Fibroblast of pulmonary artery (primary cell): Measurements from ENCODE around the gene TTR.

ENCODE experiments used
- DNase-seq: peaks from one replicate; pipeline ENCODE4 v3.0.0-alpha.2; 2010; ENCODE audit warnings: low read depth
- H3K4me3 ChIP-seq: replicated peaks from 2 replicates; pipeline ENCODE4 v1.5.1; 2011; ENCODE audit warnings: low read depth, mild to moderate bottlenecking, control low read depth, low read length, moderate library complexity
- TF ChIP-seq, protein P1 (sequence below): IDR thresholded peaks from 2 replicates; pipeline ENCODE4 v1.5.1; 2011; ENCODE audit warnings: mild to moderate bottlenecking, control low read depth, low read length, inconsistent platforms; ENCODE audit errors: missing control alignments

The TTR gene

DNA sequence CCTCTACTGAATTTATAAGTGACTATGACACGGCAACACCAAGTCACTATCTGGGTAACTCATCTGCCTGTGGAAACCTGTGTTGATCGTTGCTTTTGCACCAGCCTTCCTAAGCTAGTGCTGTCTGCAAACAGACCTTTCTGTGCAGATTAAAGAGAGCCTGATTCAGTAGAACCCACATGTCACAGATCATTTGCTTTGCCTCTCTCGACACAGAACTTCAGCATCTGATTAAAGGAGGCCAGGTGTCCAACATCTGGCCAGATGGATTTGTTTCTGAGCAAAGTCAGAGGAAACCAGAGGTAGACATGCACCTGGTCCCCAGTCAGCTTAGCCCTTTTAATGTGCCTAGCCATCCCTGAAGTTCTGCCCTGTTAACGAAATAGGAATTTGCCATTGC lies 15.0 kb upstream of the TTR start:
- TF ChIP-seq, protein P1, sequence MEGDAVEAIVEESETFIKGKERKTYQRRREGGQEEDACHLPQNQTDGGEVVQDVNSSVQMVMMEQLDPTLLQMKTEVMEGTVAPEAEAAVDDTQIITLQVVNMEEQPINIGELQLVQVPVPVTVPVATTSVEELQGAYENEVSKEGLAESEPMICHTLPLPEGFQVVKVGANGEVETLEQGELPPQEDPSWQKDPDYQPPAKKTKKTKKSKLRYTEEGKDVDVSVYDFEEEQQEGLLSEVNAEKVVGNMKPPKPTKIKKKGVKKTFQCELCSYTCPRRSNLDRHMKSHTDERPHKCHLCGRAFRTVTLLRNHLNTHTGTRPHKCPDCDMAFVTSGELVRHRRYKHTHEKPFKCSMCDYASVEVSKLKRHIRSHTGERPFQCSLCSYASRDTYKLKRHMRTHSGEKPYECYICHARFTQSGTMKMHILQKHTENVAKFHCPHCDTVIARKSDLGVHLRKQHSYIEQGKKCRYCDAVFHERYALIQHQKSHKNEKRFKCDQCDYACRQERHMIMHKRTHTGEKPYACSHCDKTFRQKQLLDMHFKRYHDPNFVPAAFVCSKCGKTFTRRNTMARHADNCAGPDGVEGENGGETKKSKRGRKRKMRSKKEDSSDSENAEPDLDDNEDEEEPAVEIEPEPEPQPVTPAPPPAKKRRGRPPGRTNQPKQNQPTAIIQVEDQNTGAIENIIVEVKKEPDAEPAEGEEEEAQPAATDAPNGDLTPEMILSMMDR: no peak

DNA sequence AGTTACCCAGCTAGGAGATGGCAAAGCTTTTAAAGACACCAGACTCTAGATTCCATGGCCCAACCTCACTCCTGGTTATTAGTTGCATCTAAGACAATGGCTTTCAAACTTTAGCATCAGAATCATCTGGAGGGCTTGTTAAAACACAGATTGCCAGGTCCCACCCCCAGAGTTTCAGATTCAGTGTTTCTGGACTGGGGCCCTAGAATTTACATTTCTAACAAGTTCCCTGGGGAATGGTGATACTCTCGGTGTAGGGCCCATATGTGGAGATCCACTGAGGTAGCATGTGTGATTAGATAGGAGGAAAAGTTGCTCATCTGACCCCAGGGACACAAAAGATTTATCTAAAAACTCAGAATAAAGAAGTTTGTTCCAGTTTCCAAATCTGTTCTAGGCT lies 14.5 kb upstream of the TTR start:
- TF ChIP-seq, protein P1: no peak
- DNase-seq: no peak
- no peak overlapping the region for H3K4me3 ChIP-seq

More for the DNA sequence above, 15.0 kb upstream of the TTR start:
- no peak overlapping the region for H3K4me3 ChIP-seq
- DNase-seq: no peak

DNA sequence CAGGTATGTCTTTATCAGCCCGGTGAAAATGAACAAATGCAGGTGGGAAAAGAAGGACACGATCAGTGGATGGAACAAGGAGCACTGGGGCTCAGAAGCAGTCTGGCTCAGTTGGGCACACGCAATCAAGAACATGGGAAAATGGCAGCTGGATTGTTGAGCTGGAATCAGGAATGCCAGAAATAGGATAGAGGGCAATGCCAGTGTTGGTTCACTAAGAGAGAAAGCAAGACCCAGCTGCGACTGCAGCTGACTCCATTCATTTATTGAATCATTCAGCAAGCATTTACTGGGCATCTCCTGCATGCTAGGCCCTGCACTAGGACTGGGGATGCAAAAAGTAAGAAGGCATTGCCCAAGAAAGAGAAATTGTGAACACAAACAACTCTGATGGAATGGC lies 13.6 kb upstream of the TTR start:
- TF ChIP-seq, protein P1: no peak
- DNase-seq: no peak
- no peak overlapping the region for H3K4me3 ChIP-seq

DNA sequence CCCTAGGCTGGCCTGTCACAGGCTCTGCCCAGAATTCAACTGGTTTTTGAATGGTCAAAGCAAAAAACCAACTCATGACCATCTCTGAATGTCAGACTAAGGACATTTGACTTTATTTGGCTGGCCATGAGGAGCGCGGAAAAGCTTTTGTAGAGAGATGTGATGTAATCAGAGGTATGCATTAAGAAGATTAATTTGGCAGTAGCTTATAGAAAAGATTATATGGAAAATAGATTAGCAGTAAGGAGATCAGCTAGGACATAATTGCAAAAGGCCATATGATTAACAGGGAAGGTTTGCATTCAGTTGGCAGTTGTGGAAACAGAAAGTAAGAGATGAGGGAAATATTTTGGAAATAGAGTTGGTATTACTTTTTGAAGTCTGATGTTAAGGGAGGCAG lies 12.3 kb upstream of the TTR start:
- H3K4me3 ChIP-seq: no peak overlapping the region
- TF ChIP-seq, protein P1: no peak
- DNase-seq: no peak

DNA sequence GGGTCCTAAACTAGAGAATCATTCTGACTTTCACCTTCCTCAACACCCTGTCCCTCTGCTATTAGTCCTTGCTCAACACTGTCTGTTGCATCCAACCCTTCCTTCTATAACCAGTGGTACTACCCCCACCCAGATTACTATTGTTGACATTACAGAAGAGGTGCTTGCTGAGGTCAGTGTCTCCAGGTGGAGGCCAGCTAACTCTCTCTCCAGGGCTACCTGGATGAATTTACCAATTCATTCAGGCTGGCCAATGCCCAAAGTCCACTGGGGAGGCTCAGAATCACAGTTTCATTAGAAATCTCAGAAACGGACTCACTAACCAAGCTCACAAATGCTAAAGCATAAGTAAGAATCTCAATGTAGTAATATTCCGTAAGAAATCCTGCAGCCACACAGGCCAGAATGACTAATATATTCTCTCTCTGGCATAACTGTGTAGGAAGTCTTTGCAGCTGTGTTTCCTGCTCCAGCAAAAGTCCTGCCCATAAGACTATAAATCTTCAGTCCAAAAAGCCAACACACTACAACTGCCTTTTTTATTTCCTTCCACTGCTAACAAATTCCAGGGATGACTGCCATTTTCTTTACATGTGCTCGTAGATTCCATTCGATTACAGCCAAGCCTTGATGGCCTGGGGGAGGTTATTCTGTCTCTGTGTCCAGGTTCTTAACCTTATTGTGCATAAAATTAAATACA lies 10.0 kb upstream of the TTR start:
- H3K4me3 ChIP-seq: no peak overlapping the region
- TF ChIP-seq, protein P1: no peak
- peak; percentile 56 for DNase-seq

DNA sequence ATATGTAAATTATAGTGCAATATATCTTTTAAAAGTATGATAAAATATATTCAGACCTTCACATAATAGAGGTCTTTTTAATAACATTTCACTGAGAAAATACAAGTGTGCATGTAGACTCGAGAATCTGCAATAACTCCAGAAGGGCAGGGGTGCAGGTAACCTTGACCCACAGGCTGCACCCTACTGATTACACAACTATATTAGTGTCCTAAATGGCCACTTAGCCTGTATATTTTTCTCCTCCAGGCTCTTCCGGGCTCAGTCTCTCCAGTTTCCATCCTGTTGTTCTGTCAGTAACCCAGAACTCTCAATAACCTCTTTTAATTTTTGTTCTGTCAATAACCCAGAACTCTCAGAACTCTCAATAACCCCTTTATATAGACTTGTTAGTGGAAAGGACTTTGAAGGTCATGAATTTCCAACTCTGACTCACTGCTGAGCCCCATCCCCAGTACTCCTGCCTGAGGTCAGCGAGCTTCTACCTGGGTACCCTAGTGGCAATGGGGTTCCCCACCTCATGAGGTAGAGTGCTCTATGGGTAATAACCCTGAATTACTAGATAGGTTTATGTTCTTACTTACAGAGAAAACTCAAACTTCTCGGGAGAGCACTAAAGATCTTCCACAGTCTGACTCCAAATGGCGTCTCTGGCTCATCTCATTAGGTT lies 8.4 kb upstream of the TTR start:
- TF ChIP-seq, protein P1: no peak
- no peak overlapping the region for H3K4me3 ChIP-seq
- no peak for DNase-seq

DNA sequence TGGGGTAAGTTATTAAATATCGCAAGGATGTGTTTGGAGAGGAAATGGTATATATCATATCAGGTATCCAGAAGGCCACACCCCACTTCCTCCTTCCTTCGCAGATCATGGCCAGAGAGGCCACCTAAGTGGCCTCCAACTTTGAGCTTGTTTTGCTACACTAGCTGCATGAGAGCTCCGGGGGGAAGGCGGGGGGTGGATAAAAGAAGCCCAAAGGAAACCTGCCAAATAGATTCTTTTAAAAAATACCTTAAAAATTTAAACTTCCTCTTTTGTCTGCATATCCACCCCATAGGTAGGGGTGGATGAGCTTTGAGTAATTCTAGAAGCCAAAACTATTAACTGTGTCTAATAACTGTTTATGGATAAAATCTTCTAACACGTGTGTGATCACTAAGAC lies 5.7 kb upstream of the TTR start:
- no peak for DNase-seq
- TF ChIP-seq, protein P1: no peak
- no peak overlapping the region for H3K4me3 ChIP-seq
